GM12878 (cell line): Measurements from ENCODE around the gene ARID3A. TPM values are rescaled to one million over a fixed set of nuclear protein-coding genes. Genes with fewer than 3 reads are reported as not detected.

ENCODE experiments used
- ATF7 ChIP-seq: fragments of 450-650 bp; IDR thresholded peaks from 2 replicates; pipeline ENCODE4 v1.6.1; 2016; ENCODE audit warnings: low read depth, mild to moderate bottlenecking
- EGR1 ChIP-seq, 2 experiments: IDR thresholded peaks; 1 replicate in 1 of 2; 2 replicates in 1 of 2; pipeline ENCODE4 v1.6.1; 2011 to 2012; ENCODE audit warnings: low read depth in 2 of 2, low read length in 2 of 2, borderline replicate concordance in 1 of 2, mild to moderate bottlenecking in 1 of 2, moderate library complexity in 1 of 2
- MTA3 ChIP-seq: IDR thresholded peaks from 2 replicates; pipeline ENCODE4 v1.6.1; 2012; ENCODE audit warnings: low read length, inconsistent platforms, borderline replicate concordance
- PKNOX1 ChIP-seq: fragments of 450-650 bp; IDR thresholded peaks from 2 replicates; pipeline ENCODE4 v1.6.1; 2016; ENCODE audit warnings: mild to moderate bottlenecking
- RAD21 ChIP-seq: IDR thresholded peaks from 2 replicates; pipeline ENCODE4 v1.6.1; 2011; ENCODE audit warnings: mild to moderate bottlenecking, low read depth, low read length, moderate library complexity; ENCODE audit not compliant: insufficient read depth
- TARDBP ChIP-seq: IDR thresholded peaks from 2 replicates; pipeline ENCODE4 v1.6.1; 2016; ENCODE audit warnings: borderline replicate concordance
- WRNIP1 ChIP-seq: IDR thresholded peaks from 2 replicates; pipeline ENCODE4 v1.6.1; 2011; ENCODE audit warnings: low read depth, low read length, improper control_type of control experiment, borderline replicate concordance
- YBX1 ChIP-seq: fragments of 450-650 bp; IDR thresholded peaks from 2 replicates; pipeline ENCODE4 v1.6.1; 2016; ENCODE audit warnings: antibody characterized with exemption
- polyA plus RNA-seq, 11 experiments: library from polyadenylated mRNA; depleted of rRNA in 4 of 11; unstranded in 6 of 11; stranded (reverse) in 5 of 11; fragments of >200 nt; fragmentation: Nextera tagmentation in 4 of 11; fragmentation: Illumina TruSeq in 1 of 11; extraction: Ambion mirVana in 4 of 11; extraction: Trizol in 1 of 11; gene quantifications; 1 replicate in 1 of 11; 2 replicates in 10 of 11; pipeline versions ENCODE4 v1.2.1 to v1.2.3, GENCODE V29; 2011 to 2016; ENCODE audit warnings: inconsistent platforms in 2 of 11, missing spikeins in 2 of 11, low read depth in 1 of 11
- total RNA-seq, 4 experiments: library from RNA; depleted of rRNA in 3 of 4; stranded (reverse); fragments of >200 nt in 3 of 4; fragmentation: Illumina TruSeq in 1 of 4; extraction: Trizol in 1 of 4; gene quantifications; 2 replicates each; pipeline versions ENCODE4 v1.2.1 to v1.2.3, GENCODE V29; 2013 to 2021
- TF ChIP-seq, protein P1 (sequence below): fragments of 450-650 bp; IDR thresholded peaks from 2 replicates; pipeline ENCODE4 v1.6.1; 2017; ENCODE audit warnings: mild to moderate bottlenecking
- TF ChIP-seq, protein P2 (sequence below): IDR thresholded peaks from 2 replicates; pipeline ENCODE4 v1.6.1; 2012; ENCODE audit warnings: mild to moderate bottlenecking, low read depth, low read length

Gene ARID3A
- total and polyA plus RNA-seq, 10 of the 15 experiments (the other 5 are each of a cell fraction or from before 2014, with no cell fraction given) = 0.76 to 70.0 (median 16.7) TPM

- no peak for TF ChIP-seq EGR1 (IDR thresholded peaks at IDR 0.05; ENCODE audit: borderline replicate concordance in 1 of 2, low read depth in 2 of 2, low read length in 2 of 2)
- TF ChIP-seq PKNOX1 = no peak
- no peak for TF ChIP-seq MTA3
- no peak for TF ChIP-seq WRNIP1
- no peak for TF ChIP-seq RAD21
- TF ChIP-seq, protein P1, sequence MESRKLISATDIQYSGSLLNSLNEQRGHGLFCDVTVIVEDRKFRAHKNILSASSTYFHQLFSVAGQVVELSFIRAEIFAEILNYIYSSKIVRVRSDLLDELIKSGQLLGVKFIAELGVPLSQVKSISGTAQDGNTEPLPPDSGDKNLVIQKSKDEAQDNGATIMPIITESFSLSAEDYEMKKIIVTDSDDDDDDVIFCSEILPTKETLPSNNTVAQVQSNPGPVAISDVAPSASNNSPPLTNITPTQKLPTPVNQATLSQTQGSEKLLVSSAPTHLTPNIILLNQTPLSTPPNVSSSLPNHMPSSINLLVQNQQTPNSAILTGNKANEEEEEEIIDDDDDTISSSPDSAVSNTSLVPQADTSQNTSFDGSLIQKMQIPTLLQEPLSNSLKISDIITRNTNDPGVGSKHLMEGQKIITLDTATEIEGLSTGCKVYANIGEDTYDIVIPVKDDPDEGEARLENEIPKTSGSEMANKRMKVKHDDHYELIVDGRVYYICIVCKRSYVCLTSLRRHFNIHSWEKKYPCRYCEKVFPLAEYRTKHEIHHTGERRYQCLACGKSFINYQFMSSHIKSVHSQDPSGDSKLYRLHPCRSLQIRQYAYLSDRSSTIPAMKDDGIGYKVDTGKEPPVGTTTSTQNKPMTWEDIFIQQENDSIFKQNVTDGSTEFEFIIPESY = no peak
- TF ChIP-seq YBX1 = no peak
- no peak for TF ChIP-seq ATF7
- TF ChIP-seq, protein P2, sequence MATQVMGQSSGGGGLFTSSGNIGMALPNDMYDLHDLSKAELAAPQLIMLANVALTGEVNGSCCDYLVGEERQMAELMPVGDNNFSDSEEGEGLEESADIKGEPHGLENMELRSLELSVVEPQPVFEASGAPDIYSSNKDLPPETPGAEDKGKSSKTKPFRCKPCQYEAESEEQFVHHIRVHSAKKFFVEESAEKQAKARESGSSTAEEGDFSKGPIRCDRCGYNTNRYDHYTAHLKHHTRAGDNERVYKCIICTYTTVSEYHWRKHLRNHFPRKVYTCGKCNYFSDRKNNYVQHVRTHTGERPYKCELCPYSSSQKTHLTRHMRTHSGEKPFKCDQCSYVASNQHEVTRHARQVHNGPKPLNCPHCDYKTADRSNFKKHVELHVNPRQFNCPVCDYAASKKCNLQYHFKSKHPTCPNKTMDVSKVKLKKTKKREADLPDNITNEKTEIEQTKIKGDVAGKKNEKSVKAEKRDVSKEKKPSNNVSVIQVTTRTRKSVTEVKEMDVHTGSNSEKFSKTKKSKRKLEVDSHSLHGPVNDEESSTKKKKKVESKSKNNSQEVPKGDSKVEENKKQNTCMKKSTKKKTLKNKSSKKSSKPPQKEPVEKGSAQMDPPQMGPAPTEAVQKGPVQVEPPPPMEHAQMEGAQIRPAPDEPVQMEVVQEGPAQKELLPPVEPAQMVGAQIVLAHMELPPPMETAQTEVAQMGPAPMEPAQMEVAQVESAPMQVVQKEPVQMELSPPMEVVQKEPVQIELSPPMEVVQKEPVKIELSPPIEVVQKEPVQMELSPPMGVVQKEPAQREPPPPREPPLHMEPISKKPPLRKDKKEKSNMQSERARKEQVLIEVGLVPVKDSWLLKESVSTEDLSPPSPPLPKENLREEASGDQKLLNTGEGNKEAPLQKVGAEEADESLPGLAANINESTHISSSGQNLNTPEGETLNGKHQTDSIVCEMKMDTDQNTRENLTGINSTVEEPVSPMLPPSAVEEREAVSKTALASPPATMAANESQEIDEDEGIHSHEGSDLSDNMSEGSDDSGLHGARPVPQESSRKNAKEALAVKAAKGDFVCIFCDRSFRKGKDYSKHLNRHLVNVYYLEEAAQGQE = no peak
- no peak for TF ChIP-seq TARDBP
These were observed 68.7 kb downstream of the ARID3A start (continued) for GRCh38 chr19:994516-994915.
